GF-D8 (cell line): Measurements from ENCODE around the gene DLX2.
"Not testable (repeated sequence)": the region's sequence is repeated elsewhere in the genome, so short reads cannot be mapped to it uniquely, and the experiment has no call there.

Source experiments
- DNase-seq: peaks from one replicate; lab custom pipeline; 2025; lab: John Stamatoyannopoulos, UW

Gene DLX2

DNA sequence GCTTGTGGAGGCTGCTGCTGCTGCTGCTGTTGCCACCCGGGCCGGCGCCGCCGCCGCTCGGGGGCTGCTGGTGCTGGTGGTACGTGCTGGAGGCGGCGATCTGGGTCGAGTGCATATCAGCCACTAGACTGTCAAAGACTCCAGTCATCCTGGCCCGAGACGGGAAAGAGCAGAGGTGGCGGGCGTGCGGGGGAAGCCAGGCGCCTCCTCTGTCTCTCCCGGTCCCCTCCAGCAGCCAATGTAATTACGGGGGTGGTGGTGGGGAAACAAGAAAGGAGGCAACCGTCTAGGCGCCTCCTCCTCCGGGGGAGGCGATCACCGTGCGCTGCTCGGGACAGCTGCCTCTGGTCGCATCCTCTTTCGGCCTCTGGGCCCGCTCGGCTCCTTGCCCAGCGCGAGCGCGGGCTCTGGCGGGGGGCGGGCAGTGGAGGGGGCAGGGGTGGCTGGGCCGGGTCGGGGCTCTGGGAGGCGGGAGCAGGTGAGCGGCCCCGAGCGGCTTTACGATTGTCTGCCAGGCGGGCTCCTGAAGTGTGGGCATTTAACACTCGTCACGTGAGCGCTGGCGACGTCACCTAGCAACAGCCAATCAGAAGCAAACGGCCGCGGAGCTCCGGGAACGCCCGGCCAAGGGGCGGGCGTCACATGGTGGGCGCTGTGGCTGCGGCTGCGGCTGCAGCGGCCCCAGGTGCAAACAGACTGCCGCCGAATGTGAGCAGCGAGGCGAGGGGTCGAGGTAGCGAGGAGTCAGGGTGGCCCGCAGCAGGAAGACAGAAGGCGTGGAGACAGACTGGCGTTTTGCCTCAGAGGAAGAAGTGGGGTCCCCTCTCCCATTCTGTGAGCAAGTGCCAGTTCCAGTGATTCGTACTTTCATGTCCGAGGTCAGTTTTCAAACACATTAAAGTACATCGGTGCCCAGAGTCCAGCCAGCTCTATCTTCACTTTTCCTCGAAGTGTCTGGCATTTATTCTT is at the start of gene DLX2:
Gene DLX2, minus strand, starts transcription at position 510 of the 969 bp plus-strand sequence. Its CDS starts 362 bp downstream, at position 148.
- DNase-seq, result peak; percentile 88

DNA sequence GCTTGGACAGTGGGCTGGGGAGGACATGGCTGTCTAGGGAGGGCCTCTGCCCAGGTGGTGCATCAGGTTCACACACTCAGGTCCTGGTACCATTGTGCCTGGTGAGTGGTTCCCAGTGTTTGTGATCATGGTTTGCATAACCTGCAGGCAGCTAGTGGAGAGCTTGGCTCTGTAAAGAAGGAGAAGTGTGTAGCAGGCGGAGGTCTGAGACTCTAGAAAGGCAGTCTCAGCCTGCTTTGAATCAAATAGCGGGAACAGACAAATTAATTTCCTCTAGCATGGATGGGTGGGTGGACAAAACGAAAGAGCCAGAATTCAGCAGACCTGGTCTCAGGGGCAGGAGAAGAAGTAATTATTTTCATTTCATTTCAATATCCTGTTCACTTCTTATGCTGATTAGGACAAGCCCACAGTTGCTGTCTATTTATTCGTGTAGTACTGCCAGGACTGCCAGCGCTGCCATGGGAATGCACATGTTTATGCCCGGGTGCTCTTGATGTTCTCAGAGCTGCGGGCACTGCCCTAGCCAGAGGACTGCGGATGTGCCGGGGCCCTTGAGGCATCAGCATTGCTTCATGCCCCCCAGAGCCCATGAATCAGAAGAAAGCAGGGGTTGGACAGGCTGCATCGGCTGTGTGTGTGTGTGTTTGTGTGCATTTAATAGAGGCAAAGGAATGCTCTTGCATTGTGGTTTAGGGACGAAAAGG is 45.4 kb upstream of the DLX2 start:
- no peak for DNase-seq

DNA sequence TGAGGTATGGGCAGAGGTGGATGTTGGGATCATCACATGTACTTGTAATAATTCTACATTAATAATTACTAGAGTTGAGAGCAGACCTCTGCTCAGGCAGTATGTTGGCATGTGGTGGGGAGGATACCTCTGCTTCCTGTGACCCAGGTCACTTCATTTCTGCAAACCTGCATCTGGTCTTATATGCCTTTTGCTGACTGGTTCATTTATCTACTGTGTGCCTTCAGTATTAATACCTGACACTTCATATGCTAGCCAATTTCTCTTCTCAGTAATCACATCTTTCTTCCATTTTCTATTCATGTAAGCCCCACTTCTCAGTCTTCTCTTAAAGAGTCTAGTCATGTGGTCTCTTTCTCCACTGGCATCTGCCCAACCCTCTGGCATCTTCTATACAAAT is 41.1 kb upstream of the DLX2 start:
- no peak for DNase-seq

DNA sequence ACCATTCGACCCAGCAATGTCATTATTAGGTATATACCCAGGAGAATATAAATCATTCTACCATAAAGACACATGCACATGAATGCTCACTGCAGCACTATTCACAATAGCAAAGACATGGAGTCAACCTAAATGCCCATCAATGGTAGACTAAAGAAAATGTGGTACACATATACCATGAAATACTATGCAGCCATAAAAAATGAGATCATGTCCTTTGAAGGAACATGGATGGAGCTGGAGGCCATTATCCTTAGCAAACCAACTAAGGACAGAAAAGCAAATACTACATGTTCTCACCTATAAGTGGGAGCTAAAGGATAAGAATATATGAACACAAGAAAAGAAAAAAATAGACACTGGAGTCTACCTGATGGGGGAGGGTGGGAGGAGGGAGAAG is 36.0 kb upstream of the DLX2 start:
- DNase-seq, result not testable (repeated sequence)

DNA sequence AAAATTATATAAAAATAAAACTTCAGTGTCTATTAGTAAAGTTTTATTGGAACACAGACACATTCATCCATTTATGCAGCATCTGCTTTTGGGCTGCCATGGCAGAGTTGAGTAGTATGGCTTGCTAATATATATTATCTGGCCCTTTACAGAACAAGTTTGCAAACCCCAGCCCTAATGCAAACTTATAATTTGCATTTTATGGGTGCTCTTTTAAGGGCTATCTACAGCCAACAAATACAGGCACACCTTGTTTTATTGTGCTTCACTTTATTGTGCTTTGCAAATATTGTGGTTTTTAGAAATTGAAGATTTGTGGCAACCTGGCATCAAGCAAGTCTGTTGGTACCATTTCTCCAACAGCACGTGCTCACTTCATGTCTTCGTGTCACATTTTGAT is 35.2 kb upstream of the DLX2 start:
- no peak for DNase-seq

DNA sequence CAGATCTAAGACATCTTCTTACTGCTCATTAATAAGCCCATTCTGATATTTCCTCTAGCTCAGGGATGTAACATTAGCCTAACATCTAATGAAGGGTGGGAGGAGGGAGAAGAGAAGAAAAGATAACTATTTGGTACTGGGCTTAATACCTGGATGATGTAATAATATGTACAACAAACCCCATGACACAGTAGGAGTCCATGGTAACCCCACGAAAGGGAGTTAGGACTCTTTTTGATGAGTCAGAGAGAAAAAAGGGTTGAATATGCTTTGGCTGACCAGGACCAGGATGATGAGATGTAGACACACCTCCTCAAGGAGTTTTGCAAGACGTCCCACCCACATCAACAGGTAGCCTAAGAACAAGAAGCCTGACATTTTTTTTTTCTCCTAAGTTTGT is 34.4 kb upstream of the DLX2 start:
- DNase-seq, result no peak

DNA sequence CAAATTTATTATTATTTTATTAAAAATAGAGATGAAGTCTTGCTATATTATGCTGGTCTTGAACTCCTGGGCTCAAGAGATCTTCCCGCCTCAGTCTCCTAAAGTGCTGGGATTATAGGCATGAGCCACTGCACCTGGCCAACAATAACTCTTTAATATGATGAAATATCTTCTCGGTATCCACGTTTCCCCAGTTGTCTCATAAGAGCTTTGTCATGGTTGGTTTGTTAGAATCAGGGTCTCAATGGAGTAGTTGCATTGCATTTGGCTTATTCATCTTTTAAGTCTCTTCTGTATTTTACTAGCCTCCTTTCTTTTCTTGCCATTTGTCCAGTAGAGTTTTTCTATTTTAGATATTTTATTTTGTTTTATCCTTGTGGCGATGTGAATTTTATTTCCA is 32.7 kb upstream of the DLX2 start:
- no peak for DNase-seq

DNA sequence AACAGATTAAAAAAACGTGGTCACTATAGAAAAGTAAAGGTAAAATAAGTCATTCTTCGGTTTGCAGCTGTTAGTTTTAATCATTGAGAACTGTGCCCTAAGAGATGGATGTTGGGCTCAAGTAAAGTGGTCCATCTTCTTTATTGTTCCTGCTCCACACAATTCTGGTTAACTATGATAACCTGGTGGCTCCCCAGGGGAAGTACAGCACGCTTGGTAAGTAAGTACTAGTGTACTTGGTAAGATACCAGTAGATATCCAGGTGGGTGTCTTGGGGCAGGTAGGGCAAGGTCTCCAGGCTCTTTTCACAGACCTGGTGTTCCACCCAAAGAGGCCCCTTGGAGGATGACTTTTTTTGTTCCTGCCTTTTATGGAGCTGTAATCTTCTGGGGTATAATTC is 31.6 kb upstream of the DLX2 start:
- DNase-seq, result no peak

DNA sequence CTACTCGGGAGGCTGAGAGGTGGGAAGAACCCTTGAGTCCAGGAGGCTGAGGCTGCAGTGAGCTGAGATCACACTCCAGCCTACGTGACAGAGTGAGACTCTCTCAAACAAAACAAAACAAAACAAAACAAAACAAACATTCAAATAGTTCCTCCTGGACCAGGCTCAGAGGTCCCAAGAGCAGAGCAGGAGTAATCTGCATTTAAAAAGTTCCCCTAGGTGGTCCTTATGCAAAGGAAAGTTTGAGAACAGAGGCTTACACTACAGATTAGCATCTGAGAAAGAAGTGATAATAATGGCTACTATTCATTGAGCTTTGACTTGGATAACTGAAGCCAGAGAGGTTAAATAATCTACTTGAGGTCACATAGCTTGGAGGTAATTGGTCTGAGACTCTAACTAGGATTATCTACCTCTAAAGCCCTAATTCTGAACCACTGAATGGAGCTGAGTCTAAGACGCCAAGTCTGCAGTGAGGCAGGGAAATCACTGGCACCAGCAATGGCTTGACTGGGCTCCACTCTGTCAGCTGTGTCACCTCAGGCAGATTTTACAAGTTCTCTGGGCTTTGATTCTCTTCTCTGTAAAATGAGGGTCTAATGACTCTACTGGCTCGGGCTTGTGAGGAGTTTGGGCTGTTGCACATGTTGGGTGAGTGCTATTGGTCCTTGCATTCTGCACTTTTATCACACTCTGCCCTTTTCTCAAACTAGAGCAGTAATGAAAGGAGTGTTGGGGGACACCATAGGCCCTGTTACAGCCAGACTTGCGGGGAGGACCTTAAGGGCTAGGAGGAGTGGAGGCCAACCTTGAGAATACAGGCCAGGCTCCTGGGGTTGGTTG is 29.2 kb upstream of the DLX2 start:
- DNase-seq, result no peak

DNA sequence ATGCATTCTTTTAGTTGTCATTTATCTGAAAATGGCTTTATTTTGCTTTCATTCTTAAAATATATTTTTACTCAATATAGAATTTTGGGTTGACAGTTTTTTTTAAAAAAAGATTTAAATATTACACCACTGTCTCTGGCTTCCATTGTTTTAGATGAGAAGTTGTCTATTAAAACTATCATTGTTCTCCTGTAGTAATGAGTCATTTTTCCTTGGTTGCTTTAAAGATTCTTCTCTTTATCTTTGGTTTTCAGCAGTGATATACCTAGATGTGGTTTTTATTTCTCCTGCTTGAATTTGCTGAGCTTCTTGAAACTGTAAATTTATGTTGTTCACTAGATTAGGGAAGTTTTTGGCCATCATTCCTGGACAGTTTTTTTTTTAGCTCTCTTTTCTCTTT is 26.7 kb upstream of the DLX2 start:
- DNase-seq, result no peak

DNA sequence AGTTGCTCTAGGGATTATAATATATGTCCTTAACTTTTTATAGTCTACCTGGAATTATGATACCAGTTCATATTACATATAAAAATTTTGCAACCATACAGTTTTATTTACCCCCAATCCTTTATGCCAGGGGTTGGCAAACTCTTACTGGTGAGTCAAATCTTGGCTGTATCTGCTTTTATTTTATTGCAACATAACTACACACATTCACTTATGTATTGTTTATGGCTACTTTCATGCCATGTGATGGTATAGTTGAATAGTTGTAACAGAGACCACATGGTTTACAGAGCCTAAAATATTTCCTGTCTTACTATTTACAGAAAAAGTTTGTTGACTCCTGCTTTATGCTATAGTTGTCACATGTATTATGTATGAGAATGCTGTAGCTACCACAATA is 25.8 kb upstream of the DLX2 start:
- no peak for DNase-seq

DNA sequence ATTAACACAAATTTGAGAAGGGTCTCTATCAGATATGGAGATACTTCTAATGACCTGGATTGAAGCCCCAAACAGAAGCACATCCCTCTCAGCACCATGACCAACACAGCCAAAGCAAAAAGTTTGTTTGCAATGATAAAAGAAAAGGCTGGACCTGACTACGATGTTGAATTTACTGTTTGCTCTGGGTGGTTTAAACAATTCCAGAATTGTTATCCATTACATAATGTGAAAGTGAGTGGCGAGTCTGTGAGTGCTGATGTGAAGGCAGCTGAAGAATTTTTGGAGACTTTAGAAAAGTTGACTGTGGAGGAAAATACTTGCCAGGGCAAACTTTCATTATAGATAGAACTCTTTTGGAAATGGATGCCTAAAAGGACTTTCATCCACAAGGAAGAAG is 17.4 kb upstream of the DLX2 start:
- DNase-seq, result no peak

DNA sequence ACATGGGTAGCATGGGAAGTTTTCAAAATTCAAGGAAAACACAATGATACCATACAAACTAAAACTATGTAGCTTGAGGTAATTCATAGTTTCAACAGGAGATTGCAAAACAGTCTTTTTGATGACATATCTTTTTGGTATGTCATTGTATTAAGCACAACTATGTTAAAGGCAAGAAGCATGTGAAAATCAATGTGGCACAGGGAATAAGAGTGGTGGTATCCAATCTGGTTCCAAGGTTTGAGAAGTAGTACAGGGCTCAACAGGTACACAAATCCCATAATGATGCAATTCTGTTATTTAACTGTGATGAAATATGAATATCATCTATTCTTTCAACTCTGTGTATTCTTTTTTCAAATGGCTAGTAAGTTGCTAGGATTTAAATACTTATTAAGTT is 16.4 kb upstream of the DLX2 start:
- no peak for DNase-seq

DNA sequence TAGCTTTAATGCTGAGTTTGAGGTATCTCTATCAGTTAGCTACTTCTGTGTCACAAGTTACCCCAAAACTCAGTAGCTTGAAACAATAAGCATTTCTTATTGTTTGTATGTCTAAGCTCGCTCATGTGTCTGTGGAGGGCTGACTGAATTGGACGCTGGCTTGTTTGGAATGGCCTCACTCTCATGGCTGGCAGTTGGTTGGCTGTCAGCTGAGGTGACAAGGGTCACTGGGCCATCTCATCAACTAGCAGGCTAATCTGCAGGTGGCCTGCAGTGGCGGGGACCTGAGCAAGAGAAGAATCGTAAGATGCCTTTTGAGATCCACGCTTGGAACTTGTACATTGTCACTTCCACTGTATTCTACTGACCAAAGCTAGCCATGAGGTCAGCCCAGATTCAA is 13.4 kb upstream of the DLX2 start:
- DNase-seq, result no peak

DNA sequence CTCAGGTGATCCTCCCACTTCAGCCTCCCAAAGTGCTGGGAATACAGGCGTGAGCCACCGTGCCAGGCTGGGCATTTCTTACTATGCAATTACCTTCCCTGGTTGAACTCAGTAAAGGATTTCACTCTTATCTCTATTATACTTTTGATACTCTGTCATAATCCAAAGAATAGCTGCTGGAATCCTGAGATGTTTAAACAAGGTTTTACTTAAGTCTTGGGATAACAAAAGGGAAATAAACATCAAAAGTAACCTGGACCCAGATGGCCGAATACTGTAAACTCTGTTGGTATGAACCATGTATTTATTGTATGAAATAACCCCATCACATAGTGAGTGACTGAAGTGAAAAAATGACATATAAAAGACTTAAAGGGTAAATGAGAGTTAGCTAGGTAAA is 11.9 kb upstream of the DLX2 start:
- no peak for DNase-seq

DNA sequence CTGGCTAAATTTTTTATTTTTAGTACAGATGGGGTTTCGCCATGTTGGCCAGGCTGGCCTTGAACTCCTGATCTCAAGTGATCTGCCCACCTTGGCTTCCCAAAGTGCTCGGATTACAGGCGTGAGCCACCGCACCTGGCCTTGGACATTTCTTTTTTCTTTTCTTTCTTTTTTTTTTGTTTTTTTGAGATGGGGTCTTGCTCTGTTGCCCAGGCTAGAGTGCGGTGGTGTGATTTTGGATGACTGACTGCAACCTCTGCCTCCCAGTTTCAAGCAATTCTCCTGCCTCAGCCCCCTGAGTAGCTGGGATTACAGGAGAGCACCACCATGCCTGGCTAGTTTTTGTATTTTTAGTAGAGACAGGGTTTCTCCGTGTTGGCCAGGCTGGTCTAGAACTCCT is 11.5 kb upstream of the DLX2 start:
- DNase-seq, result not testable (repeated sequence)

DNA sequence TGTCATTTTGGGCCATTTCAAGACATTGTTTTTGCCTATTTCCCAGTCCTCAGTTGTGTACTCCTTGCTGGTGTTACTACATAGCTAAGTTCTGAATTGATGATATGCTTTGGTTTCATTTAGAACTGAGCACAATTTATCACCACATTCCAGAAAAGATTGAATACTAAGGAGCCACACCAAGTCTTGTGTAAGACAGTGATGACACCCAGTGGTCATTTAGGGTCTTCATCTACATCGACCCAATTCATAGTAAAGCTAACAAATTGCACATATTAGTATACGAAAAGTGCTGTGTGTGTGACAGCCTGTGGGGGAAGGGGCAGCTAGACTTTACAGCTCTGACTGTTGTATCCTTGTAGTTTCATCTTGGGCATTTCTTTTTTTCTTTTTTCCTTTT is 10.9 kb upstream of the DLX2 start:
- DNase-seq, result no peak

DNA sequence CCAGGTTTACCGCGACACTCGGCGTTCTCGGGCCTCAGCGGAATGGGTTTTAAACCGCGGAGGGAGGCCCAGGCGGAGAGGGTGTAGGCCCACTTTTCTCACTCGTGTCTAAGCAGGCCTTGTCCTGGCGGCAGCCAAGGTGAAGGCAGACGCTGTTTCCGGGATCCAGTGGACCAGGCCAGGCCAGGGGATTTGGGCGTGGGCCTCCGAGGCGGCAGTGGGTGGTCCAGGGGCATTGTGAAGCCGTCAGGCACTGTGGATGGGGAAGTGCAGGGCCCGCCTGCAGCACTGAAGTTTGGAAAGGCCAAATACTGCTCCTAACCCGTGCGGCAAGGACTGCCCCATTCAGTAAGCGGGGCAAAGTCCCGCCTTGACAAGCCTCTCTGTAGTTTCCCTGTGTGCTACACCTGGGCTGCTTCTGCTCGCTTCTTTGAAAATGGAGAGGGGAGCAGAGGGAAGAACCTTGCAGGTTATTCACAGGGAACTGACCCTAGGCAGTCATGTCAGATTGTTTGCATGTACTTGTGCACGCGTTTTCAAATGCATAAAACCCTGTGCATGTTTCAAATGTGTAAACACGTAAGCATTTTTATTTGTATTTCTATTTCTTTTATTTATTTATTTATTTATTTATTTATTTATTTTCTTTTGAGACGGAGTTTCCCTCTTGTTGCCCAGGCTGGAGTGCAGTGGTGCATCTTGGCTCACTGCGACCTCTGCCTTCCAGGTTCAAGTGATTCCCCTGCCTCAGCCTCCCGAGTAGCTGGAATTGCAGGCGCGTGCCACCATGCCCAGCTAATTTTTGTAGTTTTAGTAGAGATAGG is 7.5 kb upstream of the DLX2 start:
- no peak for DNase-seq

DNA sequence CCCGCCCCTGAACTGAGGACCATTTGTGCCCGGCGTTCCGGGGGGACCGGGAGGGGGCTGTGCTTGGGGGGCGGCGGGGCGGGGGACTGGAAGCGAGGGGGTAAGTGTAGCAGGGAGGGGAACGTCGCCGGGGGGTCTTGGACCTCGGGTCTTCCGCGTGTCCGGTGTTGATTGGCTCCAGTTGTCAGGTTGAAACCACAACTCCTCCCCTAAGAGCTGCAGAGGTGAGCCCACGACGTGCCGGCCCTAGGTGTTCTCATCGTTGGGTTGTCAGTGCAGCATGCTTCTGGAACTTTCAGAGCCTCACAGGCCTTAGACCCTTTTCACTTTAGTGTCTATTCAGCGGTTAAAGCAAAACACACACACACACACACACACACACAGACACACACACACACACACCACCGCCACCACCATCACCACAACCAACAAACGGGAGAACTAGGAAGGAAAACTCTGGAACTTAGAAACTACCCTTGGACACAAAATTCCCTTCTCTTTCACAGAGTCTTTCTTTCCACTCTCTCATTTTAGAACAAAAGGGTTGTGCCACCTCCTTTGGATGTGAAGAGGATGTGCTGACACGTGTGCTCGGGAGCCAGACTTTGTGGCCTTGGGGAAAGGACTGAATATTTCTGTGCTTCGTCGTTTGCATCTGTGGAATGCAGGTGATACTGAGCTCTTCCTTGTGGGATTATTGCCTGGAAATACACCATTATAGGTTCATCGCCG is 6.7 kb upstream of the DLX2 start:
- no peak for DNase-seq

DNA sequence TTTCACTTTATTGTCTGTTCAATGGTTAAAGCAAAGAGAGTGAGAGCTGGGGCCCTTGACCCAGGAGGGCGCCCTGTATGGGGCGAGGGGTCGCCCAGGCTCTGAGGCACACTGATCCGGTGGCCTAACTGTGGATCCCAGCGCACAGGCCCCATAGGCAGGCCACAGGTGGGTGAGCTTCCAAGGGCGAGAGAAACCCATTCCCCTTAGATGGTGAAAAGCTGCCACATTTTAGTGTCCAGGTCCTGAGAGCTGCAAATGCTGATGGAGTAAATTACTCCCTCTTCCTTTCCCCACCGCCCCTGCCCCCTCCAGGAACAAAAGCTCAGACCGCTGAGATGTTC is 5.9 kb upstream of the DLX2 start:
- DNase-seq, result no peak
